RWPE2 (cell line): Measurements from ENCODE around the gene BCL2L2.
A peak's percentile ranks its signal among the peaks of the same experiment; 100 is the strongest.
"Not testable (repeated sequence)": the region's sequence is repeated elsewhere in the genome, so short reads cannot be mapped to it uniquely, and the experiment has no call there.

ENCODE experiments used
- ATAC-seq: fragments of 200-7000 bp; cut with Tn5 transposase; 3 replicates; pipeline ENCODE4 v1.9.1; 2021; ENCODE audit warnings: low read depth
- DNase-seq: peaks from one replicate; pipeline ENCODE4 v3.0.0-alpha.2; 2020; ENCODE audit warnings: low spot score
- H3K27ac ChIP-seq: fragments of 450-650 bp; 2 replicates; pipeline ENCODE4 v1.5.1; 2017; ENCODE audit warnings: mild to moderate bottlenecking; ENCODE audit not compliant: poor library complexity, severe bottlenecking
- H3K27me3 ChIP-seq: fragments of 250-450 bp; sonication (Bioruptor Pico); 2 replicates; pipeline ENCODE4 v1.5.1; 2021; ENCODE audit warnings: mild to moderate bottlenecking, moderate library complexity; ENCODE audit not compliant: insufficient read depth, poor library complexity, severe bottlenecking
- H3K36me3 ChIP-seq: fragments of 250-450 bp; sonication (Bioruptor Pico); 2 replicates; pipeline ENCODE4 v1.5.1; 2020; ENCODE audit warnings: low read depth, mild to moderate bottlenecking, moderate library complexity
- H3K4me1 ChIP-seq: fragments of 250-450 bp; sonication (Bioruptor Pico); 2 replicates; pipeline ENCODE4 v1.5.1; 2021; ENCODE audit warnings: mild to moderate bottlenecking, moderate library complexity; ENCODE audit not compliant: insufficient read depth, poor library complexity, severe bottlenecking
- H3K4me3 ChIP-seq: fragments of 250-450 bp; sonication (Bioruptor Pico); 2 replicates; pipeline ENCODE4 v1.5.1; 2021; ENCODE audit warnings: mild to moderate bottlenecking, moderate library complexity; ENCODE audit not compliant: severe bottlenecking
- H3K9me3 ChIP-seq: fragments of 250-450 bp; sonication (Bioruptor Pico); 2 replicates; pipeline ENCODE4 v1.5.1; 2021; ENCODE audit warnings: mild to moderate bottlenecking, moderate library complexity; ENCODE audit not compliant: severe bottlenecking
- CTCF ChIP-seq: fragments of 450-650 bp; IDR thresholded peaks from one replicate; pipeline ENCODE4 v1.5.1; 2017; ENCODE audit warnings: mild to moderate bottlenecking, moderate library complexity; ENCODE audit not compliant: poor library complexity, severe bottlenecking

BCL2L2 gene

GRCh38 chr14:23306412-23307145, at the start of gene BCL2L2:
Gene BCL2L2 (plus strand): TSS chr14:23306833. CDS start chr14:23307768, 935 bp downstream.
- Histone ChIP-seq H3K4me3 (peak within 1 kb of the TSS; percentile 81), H3K27ac (peak within 1 kb of the TSS; percentile 65), H3K9me3 (no peaks in the 10 kb centered on the region), H3K4me1 (peaks cover 16% of the 10 kb centered on the region), H3K27me3 (no peaks in the 10 kb centered on the region), H3K36me3 (peaks cover 43% of the 10 kb centered on the region)
- no peak for TF ChIP-seq CTCF
- DNase-seq (peak; percentile 94), ATAC-seq (peak; percentile 53)

- Histone ChIP-seq H3K4me1 (no peaks in the 10 kb centered on the region), H3K27ac (no peak overlapping the region)
- ATAC-seq, result no peak
These were observed 48.4 kb upstream of the BCL2L2 start for GRCh38 chr14:23258256-23258655.

GRCh38 chr14:23259426-23259825, 47.2 kb upstream of the BCL2L2 start:
- H3K27me3 ChIP-seq, result no peaks in the 10 kb centered on the region
- TF ChIP-seq CTCF, result no peak
- no peak for ATAC-seq

More at GRCh38 chr14:23258256-23258655, 48.4 kb upstream of the BCL2L2 start:
- no peak for DNase-seq
- no peak for TF ChIP-seq CTCF
- H3K4me3 ChIP-seq, result no peak overlapping the region
- H3K36me3 ChIP-seq, result no peaks in the 10 kb centered on the region
- H3K27me3 ChIP-seq, result no peaks in the 10 kb centered on the region
- H3K9me3 ChIP-seq, result peaks cover 4% of the 10 kb centered on the region

GRCh38 chr14:23260849-23261248, 45.8 kb upstream of the BCL2L2 start:
- not testable (repeated sequence) for H3K4me3 ChIP-seq, H3K27me3 ChIP-seq, H3K27ac ChIP-seq, H3K36me3 ChIP-seq, H3K9me3 ChIP-seq, ATAC-seq, H3K4me1 ChIP-seq, DNase-seq

More at GRCh38 chr14:23259426-23259825, 47.2 kb upstream of the BCL2L2 start:
- DNase-seq, result no peak
- Histone ChIP-seq H3K27ac (no peak overlapping the region), H3K4me1 (no peaks in the 10 kb centered on the region), H3K9me3 (peaks cover 4% of the 10 kb centered on the region), H3K36me3 (no peaks in the 10 kb centered on the region), H3K4me3 (no peak overlapping the region)

GRCh38 chr14:23269193-23269592, 37.4 kb upstream of the BCL2L2 start:
- Histone ChIP-seq H3K27ac (no peak overlapping the region), H3K9me3 (no peaks in the 10 kb centered on the region), H3K4me1 (no peaks in the 10 kb centered on the region), H3K36me3 (no peaks in the 10 kb centered on the region), H3K4me3 (no peak overlapping the region), H3K27me3 (no peaks in the 10 kb centered on the region)
- ATAC-seq (no peak), DNase-seq (no peak)
- no peak for TF ChIP-seq CTCF
